ENCODE data around the gene SORD.
"Not testable (repeated sequence)": the region's sequence is repeated elsewhere in the genome, so short reads cannot be mapped to it uniquely, and the experiment has no call there.

- TF ChIP-seq POLR2A (IDR thresholded peaks at IDR 0.05); POLR2AphosphoS5 (IDR thresholded peaks at IDR 0.05; ENCODE audit: insufficient read depth in 1 of 2, low read depth in 1 of 2): not testable (repeated sequence)
- TF ChIP-seq, protein P1, sequence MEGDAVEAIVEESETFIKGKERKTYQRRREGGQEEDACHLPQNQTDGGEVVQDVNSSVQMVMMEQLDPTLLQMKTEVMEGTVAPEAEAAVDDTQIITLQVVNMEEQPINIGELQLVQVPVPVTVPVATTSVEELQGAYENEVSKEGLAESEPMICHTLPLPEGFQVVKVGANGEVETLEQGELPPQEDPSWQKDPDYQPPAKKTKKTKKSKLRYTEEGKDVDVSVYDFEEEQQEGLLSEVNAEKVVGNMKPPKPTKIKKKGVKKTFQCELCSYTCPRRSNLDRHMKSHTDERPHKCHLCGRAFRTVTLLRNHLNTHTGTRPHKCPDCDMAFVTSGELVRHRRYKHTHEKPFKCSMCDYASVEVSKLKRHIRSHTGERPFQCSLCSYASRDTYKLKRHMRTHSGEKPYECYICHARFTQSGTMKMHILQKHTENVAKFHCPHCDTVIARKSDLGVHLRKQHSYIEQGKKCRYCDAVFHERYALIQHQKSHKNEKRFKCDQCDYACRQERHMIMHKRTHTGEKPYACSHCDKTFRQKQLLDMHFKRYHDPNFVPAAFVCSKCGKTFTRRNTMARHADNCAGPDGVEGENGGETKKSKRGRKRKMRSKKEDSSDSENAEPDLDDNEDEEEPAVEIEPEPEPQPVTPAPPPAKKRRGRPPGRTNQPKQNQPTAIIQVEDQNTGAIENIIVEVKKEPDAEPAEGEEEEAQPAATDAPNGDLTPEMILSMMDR (IDR thresholded peaks at IDR 0.05) = not testable (repeated sequence)
Measured at GRCh38 chr15:44979617-44980339, 43.2 kb upstream of the SORD start.

Measured in vagina (tissue), 2 donors.